NCI-H2081 treated with DMSO at 0.1 percent for 48 hours (cell line): ENCODE results near the gene ARHGEF16.

ENCODE experiments used
- DNase-seq: peaks from one replicate; lab custom pipeline; 2025; lab: John Stamatoyannopoulos, UW

ARHGEF16 gene

GRCh38 chr1:3456964-3457909 is 2.8 kb downstream of the ARHGEF16 start:
- no peak for DNase-seq

GRCh38 chr1:3457910-3458883 is 3.7 kb downstream of the ARHGEF16 start:
- DNase-seq = no peak

- no peak for DNase-seq
Measured at GRCh38 chr1:3459051-3459908, 4.8 kb downstream of the ARHGEF16 start.

- no peak for DNase-seq
Measured at GRCh38 chr1:3459940-3460671, 5.6 kb downstream of the ARHGEF16 start.

GRCh38 chr1:3460672-3461131 is 6.2 kb downstream of the ARHGEF16 start:
- no peak for DNase-seq

- no peak for DNase-seq
Measured at GRCh38 chr1:3461238-3461933, 6.9 kb downstream of the ARHGEF16 start.

- DNase-seq = no peak
Measured at GRCh38 chr1:3461934-3462275, 7.4 kb downstream of the ARHGEF16 start.

- no peak for DNase-seq
Measured at GRCh38 chr1:3462356-3463012, 8.0 kb downstream of the ARHGEF16 start.

- no peak for DNase-seq
Measured at GRCh38 chr1:3463013-3463385, 8.5 kb downstream of the ARHGEF16 start.

GRCh38 chr1:3463408-3463863 is 9.0 kb downstream of the ARHGEF16 start:
- DNase-seq = no peak

- DNase-seq = no peak
Measured at GRCh38 chr1:3463891-3464648, 9.6 kb downstream of the ARHGEF16 start.

- no peak for DNase-seq
Measured at GRCh38 chr1:3464649-3465025, 10.2 kb downstream of the ARHGEF16 start.

- DNase-seq = no peak
Measured at GRCh38 chr1:3465091-3465934, 10.8 kb downstream of the ARHGEF16 start.

GRCh38 chr1:3465935-3466321 is 11.5 kb downstream of the ARHGEF16 start:
- DNase-seq = no peak

- DNase-seq = no peak
Measured at GRCh38 chr1:3466366-3467075, 12.1 kb downstream of the ARHGEF16 start.

- no peak for DNase-seq
Measured at GRCh38 chr1:3467096-3468036, 12.9 kb downstream of the ARHGEF16 start.
